Stomach (tissue), 9 donors: Measurements from ENCODE around the gene FBP2. TPM values are rescaled to one million over a fixed set of nuclear protein-coding genes. Genes with fewer than 3 reads are reported as not detected.

Experiments used
- DNase-seq, 2 donors: peaks; one replicate each; pipeline versions ENCODE4 v3.0.0 to v3.0.0-alpha.2; 2013 to 2019
- H3K27ac ChIP-seq, 5 donors: fragments of 200-600 bp in 4 of 5; sonication (generic) in 4 of 5; one replicate each; pipeline ENCODE4 v1.5.1; 2013 to 2019; ENCODE audit warnings: mild to moderate bottlenecking in 1 of 5, moderate library complexity in 1 of 5
- H3K27me3 ChIP-seq, 3 donors: fragments of 200-600 bp; sonication (generic); one replicate each; pipeline ENCODE4 v1.5.1; 2017 to 2019; ENCODE audit warnings: mixed run types in 1 of 3
- H3K36me3 ChIP-seq, 4 donors: fragments of 200-600 bp; sonication (generic); 1 replicate in 3 of 4; 2 replicates in 1 of 4; pipeline ENCODE4 v1.5.1; 2016 to 2019
- H3K4me1 ChIP-seq, 4 donors: fragments of 200-600 bp; sonication (generic); one replicate each; pipeline ENCODE4 v1.5.1; 2016 to 2019
- H3K4me3 ChIP-seq, 4 donors: fragments of 200-600 bp; sonication (generic) in 3 of 4; one replicate each; pipeline ENCODE4 v1.5.1; 2016 to 2019; ENCODE audit warnings: mild to moderate bottlenecking in 1 of 4
- H3K9me3 ChIP-seq, 4 donors: fragments of 200-600 bp; sonication (generic); one replicate each; pipeline ENCODE4 v1.5.1; 2016 to 2019
- EP300 ChIP-seq: sonication (generic); formaldehyde crosslinking; IDR thresholded peaks from one replicate; pipeline ENCODE4 v1.6.1; 2017; ENCODE audit warnings: antibody characterized with exemption
- POLR2A ChIP-seq, 4 donors: fragments of 450-650 bp; IDR thresholded peaks; one replicate each; pipeline ENCODE4 v1.6.1; 2016; ENCODE audit warnings: antibody characterized with exemption in 4 of 4, control low read depth in 2 of 4, mild to moderate bottlenecking in 1 of 4, moderate library complexity in 1 of 4
- POLR2AphosphoS5 ChIP-seq, 3 donors: sonication (generic); formaldehyde crosslinking; IDR thresholded peaks; one replicate each; pipeline ENCODE4 v1.6.1; 2016; ENCODE audit warnings: antibody characterized with exemption in 3 of 3
- WGBS, 5 donors: extraction: QIAGEN DNeasy Blood & Tissue Kit in 3 of 5; methylation state at CpG; one replicate each; pipeline versions ENCODE4 v1.1.5 to v1.1.7; 2013 to 2018; 5-methylcytosine and 5-hydroxymethylcytosine counted together
- intact Hi-C: fragments of 100-400 bp; cut with DNase I; formaldehyde crosslinking; loops from one replicate; pipeline ENCODE4 v1.15.1; 2023; ENCODE audit warnings: low total_unique reads
- polyA plus RNA-seq, 3 donors: library from polyadenylated mRNA; stranded (reverse); fragments of 200-250 nt; gene quantifications; one replicate each; pipeline ENCODE4 v1.2.3, GENCODE V29; 2013
- total RNA-seq, 5 donors: library from RNA; depleted of rRNA; stranded (reverse); fragments of >200 nt; gene quantifications; one replicate each; pipeline versions ENCODE4 v1.1.0 to v1.2.3, GENCODE V29; 2014 to 2016
- TF ChIP-seq, protein P1 (sequence below), 7 experiments: fragments of 450-650 bp in 4 of 7; fragments of 200-600 bp in 3 of 7; sonication (generic) in 3 of 7; IDR thresholded peaks; one replicate each; pipeline ENCODE4 v1.5.1; 2016 to 2019; ENCODE audit warnings: antibody characterized with exemption in 7 of 7, control low read depth in 2 of 7, mild to moderate bottlenecking in 1 of 7
- donor health status: healthy with polysubstance abuse.
- donor health status: Bipolar disorder and iron deficiency.
- donor health status: healthy.

The FBP2 gene
- total and polyA plus RNA-seq, 8 donors = 15.6 to 86.4 (median 29.3) TPM; not detected in 1

DNA sequence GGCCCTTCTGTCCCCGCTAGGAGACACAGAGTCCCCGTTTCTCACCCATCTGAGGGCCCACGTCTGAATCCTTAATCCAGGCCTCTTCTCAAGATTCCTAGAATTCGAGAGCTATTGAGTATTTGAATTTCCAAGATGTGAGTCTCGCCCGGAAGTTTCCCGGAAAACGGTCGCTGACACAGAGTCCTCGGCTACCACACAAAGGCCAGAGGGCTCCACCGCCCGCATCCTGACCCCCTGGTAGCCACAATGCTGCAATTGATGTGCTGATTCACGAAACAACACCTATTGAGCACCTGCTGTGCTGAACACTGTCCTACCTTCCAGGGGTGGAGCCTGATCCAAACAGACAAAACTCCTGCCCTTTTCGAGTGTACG, 46.4 kb upstream of the FBP2 start:
- H3K4me1 ChIP-seq = peaks cover 0 to 37% (median 30%) of the 10 kb centered on the region in 4 donors
- WGBS, 5 donors = 26 to 54% (median 35%) methylated on average over 14 to 15 of the region's 15 CpGs
- no peak for TF ChIP-seq POLR2AphosphoS5 (IDR thresholded peaks at IDR 0.05)
- TF ChIP-seq, protein P1, sequence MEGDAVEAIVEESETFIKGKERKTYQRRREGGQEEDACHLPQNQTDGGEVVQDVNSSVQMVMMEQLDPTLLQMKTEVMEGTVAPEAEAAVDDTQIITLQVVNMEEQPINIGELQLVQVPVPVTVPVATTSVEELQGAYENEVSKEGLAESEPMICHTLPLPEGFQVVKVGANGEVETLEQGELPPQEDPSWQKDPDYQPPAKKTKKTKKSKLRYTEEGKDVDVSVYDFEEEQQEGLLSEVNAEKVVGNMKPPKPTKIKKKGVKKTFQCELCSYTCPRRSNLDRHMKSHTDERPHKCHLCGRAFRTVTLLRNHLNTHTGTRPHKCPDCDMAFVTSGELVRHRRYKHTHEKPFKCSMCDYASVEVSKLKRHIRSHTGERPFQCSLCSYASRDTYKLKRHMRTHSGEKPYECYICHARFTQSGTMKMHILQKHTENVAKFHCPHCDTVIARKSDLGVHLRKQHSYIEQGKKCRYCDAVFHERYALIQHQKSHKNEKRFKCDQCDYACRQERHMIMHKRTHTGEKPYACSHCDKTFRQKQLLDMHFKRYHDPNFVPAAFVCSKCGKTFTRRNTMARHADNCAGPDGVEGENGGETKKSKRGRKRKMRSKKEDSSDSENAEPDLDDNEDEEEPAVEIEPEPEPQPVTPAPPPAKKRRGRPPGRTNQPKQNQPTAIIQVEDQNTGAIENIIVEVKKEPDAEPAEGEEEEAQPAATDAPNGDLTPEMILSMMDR (IDR thresholded peaks at IDR 0.05) = no peak
- TF ChIP-seq EP300 = no peak
- no peak for TF ChIP-seq POLR2A (IDR thresholded peaks at IDR 0.05)
- DNase-seq = no peak
- H3K4me3 ChIP-seq = peak overlapping the region; percentile 58 to 76 (median 62)
- H3K27ac ChIP-seq = peak overlapping the region; percentile 78 to 89 (median 84)
- H3K9me3 ChIP-seq = no peaks in the 10 kb centered on the region
- peaks cover 0 to 8% (median 0%) of the 10 kb centered on the region in 3 donors for H3K27me3 ChIP-seq
- intact Hi-C loops = no loop called here
- no peaks in the 10 kb centered on the region for H3K36me3 ChIP-seq

DNA sequence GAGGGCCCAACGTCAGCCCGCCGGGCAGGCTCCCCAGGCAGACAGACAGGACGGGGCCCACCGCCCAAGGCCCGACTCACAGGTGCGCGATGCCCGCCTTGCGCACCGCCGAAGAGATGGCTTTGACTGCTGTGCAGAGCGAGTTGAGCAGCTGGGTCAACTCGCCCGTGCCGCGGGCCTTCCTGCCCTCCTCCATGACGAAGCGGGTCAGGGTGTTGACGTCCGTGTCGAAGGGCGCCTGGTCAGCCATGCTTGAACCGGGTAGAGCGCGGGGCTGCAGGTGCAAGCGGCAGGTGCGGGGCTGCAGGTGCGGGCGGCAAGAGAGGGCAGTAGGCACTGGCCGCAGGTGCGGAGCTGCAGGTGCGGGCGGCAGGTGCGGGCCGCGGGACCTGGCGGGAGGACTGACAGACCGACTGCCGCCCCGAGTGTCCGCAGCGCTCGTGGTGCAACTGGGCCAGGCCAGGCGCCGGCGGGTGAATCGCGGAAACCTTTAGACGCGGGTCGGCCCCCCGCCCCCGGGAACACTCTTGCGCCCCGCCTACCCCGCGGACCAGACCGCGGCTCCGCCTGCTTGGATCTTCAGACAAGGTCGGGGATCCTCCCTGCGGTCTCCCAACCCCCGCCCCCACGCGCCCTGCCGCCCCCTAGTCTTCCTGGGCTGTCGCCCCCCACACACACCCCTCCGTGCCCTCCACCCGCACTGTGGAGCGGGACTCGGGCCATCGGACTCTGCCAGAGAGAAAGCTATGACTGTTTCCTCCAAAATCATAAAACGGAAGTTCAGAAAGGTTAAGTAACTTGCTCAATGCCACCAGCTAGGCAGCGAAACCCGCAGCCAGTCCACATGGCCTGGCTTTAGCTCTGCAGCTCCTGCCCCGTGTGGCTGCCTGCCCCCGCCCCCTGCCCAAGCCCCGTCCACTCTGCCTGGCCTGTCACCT, 45.7 kb upstream of the FBP2 start, which contains the start of gene FBP1:
Gene FBP1 (minus strand): TSS at position 458 of the 938 bp plus-strand sequence. CDS start 208 bp downstream, at position 250.
- 1 to 6% (median 2%) methylated on average over 27 to 79 of the region's 79 CpGs for WGBS, 5 donors
- Histone ChIP-seq H3K27ac (peak within 1 kb of the TSS; percentile 78 to 89 (median 84)), H3K36me3 (no peaks in the 10 kb centered on the region), H3K4me1 (peaks cover 0 to 37% (median 28%) of the 10 kb centered on the region in 4 donors), H3K27me3 (peaks cover 0 to 8% (median 0%) of the 10 kb centered on the region in 3 donors), H3K4me3 (peak within 1 kb of the TSS; percentile 58 to 76 (median 62)), H3K9me3 (no peaks in the 10 kb centered on the region)
- TF ChIP-seq POLR2AphosphoS5 (IDR thresholded peaks at IDR 0.05) (peak in 1 of 3 donors; percentile 14), POLR2A (IDR thresholded peaks at IDR 0.05) (no peak)
- peak; percentile 64 to 80 for DNase-seq
- intact Hi-C loops = no loop called here

- TF ChIP-seq, protein P1 (IDR thresholded peaks at IDR 0.05) = no peak
- TF ChIP-seq POLR2AphosphoS5 (IDR thresholded peaks at IDR 0.05) (no peak), POLR2A (IDR thresholded peaks at IDR 0.05) (no peak), EP300 (no peak)
- peaks cover 0 to 8% (median 0%) of the 10 kb centered on the region in 3 donors for H3K27me3 ChIP-seq
- H3K9me3 ChIP-seq = no peaks in the 10 kb centered on the region
- peak in 1 of 2 donors; percentile 47 for DNase-seq
- peaks cover 0 to 37% (median 29%) of the 10 kb centered on the region in 4 donors for H3K4me1 ChIP-seq
- H3K27ac ChIP-seq = peak overlapping the region; percentile 78 to 89 (median 84)
- peak overlapping the region; percentile 58 to 76 (median 62) for H3K4me3 ChIP-seq
- no peaks in the 10 kb centered on the region for H3K36me3 ChIP-seq
- intact Hi-C loops = no loop called here
- WGBS, 5 donors = 25 to 54% (median 31%) methylated on average over 15 to 17 of the region's 17 CpGs
Observed at GRCh38 chr9:94638335-94639060, 44.9 kb upstream of the FBP2 start.

DNA sequence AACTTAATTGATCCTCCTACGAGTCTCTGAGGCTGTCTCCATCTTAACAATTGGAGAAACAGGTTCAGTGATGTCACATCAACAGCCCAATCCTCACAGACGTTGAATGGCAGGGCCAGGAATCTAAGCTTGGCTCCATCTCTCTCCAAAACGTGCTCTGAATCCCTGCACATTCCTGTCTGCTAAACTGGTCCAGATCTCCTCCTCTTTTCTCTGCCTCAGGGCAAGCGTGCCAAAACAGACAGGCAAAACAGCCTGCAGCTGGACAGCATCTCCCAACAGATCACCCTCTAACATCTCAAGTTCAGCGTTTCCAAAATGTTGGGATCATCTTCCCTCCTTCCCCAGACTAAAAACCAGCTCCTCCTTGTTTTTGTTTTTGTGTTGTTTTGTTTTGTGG, 39.1 kb upstream of the FBP2 start:
- DNase-seq = peak in 1 of 2 donors; percentile 69
- peak overlapping the region; percentile 64 to 90 (median 75) for H3K27ac ChIP-seq

More for the DNA sequence above, 39.1 kb upstream of the FBP2 start:
- Histone ChIP-seq H3K4me1 (peaks cover 21 to 56% (median 40%) of the 10 kb centered on the region in 4 donors), H3K27me3 (no peaks in the 10 kb centered on the region), H3K36me3 (no peaks in the 10 kb centered on the region), H3K4me3 (no peak overlapping the region), H3K9me3 (no peaks in the 10 kb centered on the region)
- intact Hi-C loops = no loop called here
- WGBS, 5 donors = 24 to 43% (median 29%) methylated on average over 5 of the region's 5 CpGs
- TF ChIP-seq, protein P1 (IDR thresholded peaks at IDR 0.05) = no peak
- TF ChIP-seq POLR2AphosphoS5 (IDR thresholded peaks at IDR 0.05) (no peak), POLR2A (IDR thresholded peaks at IDR 0.05) (no peak), EP300 (no peak)
